ENCODE data around the gene C20orf144. TPM values are rescaled to one million over a fixed set of nuclear protein-coding genes. Genes with fewer than 3 reads are reported as not detected.

C20orf144 gene
- total RNA-seq, 1 donor from 2014 or later: 0.24 TPM

- DNase-seq (ENCODE audit: low read depth): no peak
Observed at GRCh38 chr20:33664085-33664761, 2.1 kb downstream of the C20orf144 start.

GRCh38 chr20:33664762-33665144, 2.6 kb downstream of the C20orf144 start:
- no peak for DNase-seq (ENCODE audit: low read depth)

- peak; percentile 88 for DNase-seq (ENCODE audit: low read depth)
Observed at GRCh38 chr20:33666293-33667244, 4.4 kb downstream of the C20orf144 start, which contains the start of gene ACTL10. TSS of gene ACTL10 (plus strand) at chr20:33666943. CDS start at chr20:33667498, 555 bp downstream.

- DNase-seq (ENCODE audit: low read depth): no peak
Observed at GRCh38 chr20:33667245-33667675, 5.1 kb downstream of the C20orf144 start.

- no peak for DNase-seq (ENCODE audit: low read depth)
Observed at GRCh38 chr20:33667676-33668465, 5.7 kb downstream of the C20orf144 start.

- no peak for DNase-seq (ENCODE audit: low read depth)
Observed at GRCh38 chr20:33668466-33669155, 6.5 kb downstream of the C20orf144 start.

GRCh38 chr20:33669224-33669623, 7.1 kb downstream of the C20orf144 start:
- DNase-seq (ENCODE audit: low read depth): no peak

GRCh38 chr20:33669873-33670640, 7.9 kb downstream of the C20orf144 start:
- peak; percentile 95 for DNase-seq (ENCODE audit: low read depth)

GRCh38 chr20:33670715-33671499, 8.8 kb downstream of the C20orf144 start:
- DNase-seq (ENCODE audit: low read depth): no peak

- no peak for DNase-seq (ENCODE audit: low read depth)
Observed at GRCh38 chr20:33671573-33672288, 9.6 kb downstream of the C20orf144 start.

- peak; percentile 72 for DNase-seq (ENCODE audit: low read depth)
Observed at GRCh38 chr20:33672426-33673113, 10.4 kb downstream of the C20orf144 start.

GRCh38 chr20:33673114-33673409, 10.9 kb downstream of the C20orf144 start:
- DNase-seq (ENCODE audit: low read depth): no peak

- DNase-seq (ENCODE audit: low read depth): peak; percentile 54
Observed at GRCh38 chr20:33673410-33674293, 11.5 kb downstream of the C20orf144 start.

- peak; percentile 79 for DNase-seq (ENCODE audit: low read depth)
Observed at GRCh38 chr20:33674294-33675135, 12.4 kb downstream of the C20orf144 start, which contains the start of gene NECAB3. TSS of gene NECAB3 (minus strand) at chr20:33674428. CDS start at chr20:33674352, 76 bp downstream.

- no peak for DNase-seq (ENCODE audit: low read depth)
Observed at GRCh38 chr20:33675136-33675959, 13.2 kb downstream of the C20orf144 start.
